GM21360 (cell line): Measurements from ENCODE around the gene DNAAF1.

Source experiments
- ATAC-seq: cut with Tn5 transposase; IDR thresholded peaks from one replicate; pipeline ENCODE4 v1.9.1; 2021; ENCODE audit warnings: mild to moderate bottlenecking, moderate library complexity; ENCODE audit not compliant: unreplicated experiment

Gene DNAAF1

GRCh38 chr16:84159007-84159406 lies 13.9 kb downstream of the DNAAF1 start:
- ATAC-seq: no peak

- no peak for ATAC-seq
Measured at GRCh38 chr16:84159800-84160199, 14.7 kb downstream of the DNAAF1 start.

DNA sequence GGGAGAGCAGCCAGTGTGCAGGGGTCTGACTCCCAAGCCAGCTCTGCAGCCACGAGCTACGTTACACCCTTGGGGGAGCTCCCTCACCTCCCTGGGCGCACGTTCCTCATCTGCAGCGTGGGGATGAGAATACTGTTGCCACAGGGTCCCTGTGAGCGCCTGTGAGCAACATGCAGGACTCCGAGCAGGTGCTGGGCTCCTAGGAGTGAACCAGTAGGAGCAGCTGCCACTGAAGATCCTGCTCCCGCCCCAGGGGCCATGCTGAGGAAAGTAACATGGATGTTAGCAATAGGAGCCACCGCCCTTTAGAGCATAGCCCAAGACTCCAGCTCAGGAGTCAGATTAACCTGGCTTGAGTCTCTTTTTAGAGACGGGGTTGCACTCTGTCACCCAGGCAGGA lies 15.9 kb downstream of the DNAAF1 start:
- ATAC-seq: no peak

DNA sequence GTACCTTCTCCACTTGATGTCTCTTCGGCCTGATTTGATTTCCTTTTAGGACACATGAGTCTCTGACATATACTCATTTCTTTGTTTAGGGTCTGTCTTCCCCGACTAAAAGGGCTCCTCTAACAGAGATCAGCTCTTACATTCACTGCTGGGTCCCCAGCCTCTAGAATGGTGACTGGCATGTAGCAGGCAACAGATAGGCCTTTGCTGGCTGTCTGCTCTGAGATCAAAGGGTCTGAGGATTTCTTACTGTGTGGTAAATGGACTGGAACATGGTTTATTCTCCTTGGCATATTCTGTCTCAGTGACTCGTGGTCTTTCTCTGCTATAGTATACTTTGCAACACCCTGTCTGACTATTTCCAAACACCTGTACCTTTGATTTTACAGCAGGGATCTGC lies 16.7 kb downstream of the DNAAF1 start:
- ATAC-seq: no peak

- no peak for ATAC-seq
Measured at GRCh38 chr16:84165746-84166145, 20.6 kb downstream of the DNAAF1 start.

- no peak for ATAC-seq
Measured at GRCh38 chr16:84166796-84167695, 21.9 kb downstream of the DNAAF1 start.

- ATAC-seq: no peak
Measured at GRCh38 chr16:84169765-84170310, 24.7 kb downstream of the DNAAF1 start.

DNA sequence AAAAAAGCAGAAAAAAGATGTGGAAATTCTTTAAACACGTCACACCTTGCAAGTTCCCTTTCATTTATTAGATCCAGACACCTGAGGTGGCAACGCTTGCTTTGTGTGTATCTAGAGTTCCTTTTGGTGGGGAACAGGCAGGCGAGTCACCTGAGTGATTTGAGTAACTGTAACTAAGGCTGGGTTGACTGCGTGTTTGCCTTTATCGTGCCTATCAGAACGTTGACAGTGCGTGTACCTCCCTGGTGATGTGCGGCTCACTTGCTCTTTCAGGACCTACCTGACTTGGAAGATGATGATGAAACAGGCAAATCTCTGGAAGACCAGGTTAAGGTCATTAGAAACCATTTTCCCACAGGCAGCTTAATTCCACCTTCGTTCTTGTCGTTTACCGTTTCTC lies 29.3 kb downstream of the DNAAF1 start:
- ATAC-seq: no peak

DNA sequence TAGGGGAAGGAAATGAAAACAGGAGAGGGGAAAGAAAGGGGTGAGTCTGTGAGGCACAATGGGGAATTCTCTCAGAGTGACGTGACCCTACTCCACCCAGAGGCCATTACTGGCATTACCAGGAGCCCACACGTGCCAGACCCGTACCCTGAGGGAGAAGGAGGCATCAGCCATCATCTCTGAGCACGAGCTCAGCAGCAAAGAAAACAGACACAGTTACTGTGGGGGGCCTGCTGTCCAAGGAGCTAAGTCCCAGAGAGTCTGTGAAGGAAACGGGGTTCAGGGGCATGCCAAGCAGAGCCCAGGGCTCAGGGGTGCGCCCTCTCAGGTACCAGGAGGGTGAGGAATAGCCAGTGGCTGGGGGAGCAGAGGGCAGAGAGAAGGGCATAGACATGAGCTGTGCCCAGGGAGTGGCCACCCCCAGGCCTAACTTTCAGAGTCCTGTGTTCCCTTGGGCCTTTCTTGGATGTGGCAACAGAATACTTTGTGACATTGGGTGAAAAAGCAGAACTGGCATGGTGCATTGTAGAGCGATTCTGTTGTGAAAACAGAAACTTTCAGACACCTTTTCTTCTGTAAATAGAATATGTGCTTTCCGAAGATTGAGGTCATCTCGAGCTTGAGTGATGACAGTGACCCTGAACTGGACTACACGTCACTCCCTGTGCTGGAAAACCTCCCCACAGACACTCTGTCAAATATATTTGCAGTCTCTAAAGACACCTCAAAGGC lies 30.4 kb downstream of the DNAAF1 start:
- ATAC-seq: peak; percentile 84

DNA sequence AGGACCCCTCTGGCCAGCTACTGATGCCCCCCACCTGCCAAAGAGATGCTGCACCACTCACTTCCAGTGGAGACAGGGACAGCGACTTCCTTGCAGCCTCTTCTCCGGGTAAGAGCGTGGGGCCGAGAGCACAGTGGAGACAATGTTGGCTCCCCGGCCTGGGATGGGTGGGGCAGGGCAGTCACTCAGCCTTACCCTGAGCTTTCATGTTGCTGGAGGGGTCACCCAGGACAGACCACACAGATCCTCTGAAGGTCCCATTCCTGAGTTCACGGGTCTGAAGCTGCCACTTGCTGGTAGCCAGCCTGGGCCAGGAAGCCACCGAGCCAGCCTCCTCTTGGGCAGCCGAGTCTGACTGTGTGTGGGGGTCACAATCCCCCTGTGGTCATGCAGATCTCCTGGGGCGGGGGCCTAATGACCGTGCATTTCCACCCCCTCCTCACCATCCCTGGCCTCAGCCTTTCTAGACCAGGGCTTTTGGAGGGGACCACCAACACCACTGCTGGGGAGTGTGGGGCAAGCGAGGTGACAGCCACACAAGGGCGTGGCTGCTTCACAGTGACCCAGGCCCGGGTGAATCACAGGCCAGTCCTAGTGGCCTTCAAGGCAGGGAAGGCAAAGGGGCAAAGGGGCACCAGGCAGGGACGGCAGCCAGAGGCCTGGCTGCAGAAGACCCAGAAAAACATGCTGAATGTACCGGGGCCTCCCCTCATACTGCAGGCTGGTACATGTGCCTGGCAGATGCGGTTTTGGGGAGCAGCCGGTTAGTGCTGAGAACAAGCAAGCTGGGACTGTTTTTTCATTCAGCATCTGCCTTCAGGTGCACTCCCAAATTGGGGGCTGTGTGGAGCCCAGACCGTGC lies 31.3 kb downstream of the DNAAF1 start:
- no peak for ATAC-seq

DNA sequence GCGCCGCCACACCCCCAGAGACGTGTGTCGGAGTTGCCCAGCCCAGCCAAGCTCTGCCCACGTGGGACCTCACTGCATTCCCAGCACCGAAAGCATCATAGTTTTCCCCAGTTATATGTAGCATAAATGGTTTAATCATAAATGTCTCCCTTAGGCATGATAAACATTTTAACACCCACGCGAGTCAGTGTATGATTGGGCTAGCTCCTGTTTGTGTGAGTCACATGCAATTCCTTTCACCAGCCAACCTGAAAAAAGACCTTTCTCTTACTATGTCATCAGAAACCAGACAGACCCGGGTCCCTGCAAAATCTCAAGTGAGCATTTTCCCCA lies 32.6 kb downstream of the DNAAF1 start:
- no peak for ATAC-seq

GRCh38 chr16:84178146-84178765 lies 33.1 kb downstream of the DNAAF1 start:
- no peak for ATAC-seq

- ATAC-seq: no peak
Measured at GRCh38 chr16:84178892-84179611, 33.9 kb downstream of the DNAAF1 start.

GRCh38 chr16:84179612-84180320 lies 34.7 kb downstream of the DNAAF1 start:
- ATAC-seq: no peak

DNA sequence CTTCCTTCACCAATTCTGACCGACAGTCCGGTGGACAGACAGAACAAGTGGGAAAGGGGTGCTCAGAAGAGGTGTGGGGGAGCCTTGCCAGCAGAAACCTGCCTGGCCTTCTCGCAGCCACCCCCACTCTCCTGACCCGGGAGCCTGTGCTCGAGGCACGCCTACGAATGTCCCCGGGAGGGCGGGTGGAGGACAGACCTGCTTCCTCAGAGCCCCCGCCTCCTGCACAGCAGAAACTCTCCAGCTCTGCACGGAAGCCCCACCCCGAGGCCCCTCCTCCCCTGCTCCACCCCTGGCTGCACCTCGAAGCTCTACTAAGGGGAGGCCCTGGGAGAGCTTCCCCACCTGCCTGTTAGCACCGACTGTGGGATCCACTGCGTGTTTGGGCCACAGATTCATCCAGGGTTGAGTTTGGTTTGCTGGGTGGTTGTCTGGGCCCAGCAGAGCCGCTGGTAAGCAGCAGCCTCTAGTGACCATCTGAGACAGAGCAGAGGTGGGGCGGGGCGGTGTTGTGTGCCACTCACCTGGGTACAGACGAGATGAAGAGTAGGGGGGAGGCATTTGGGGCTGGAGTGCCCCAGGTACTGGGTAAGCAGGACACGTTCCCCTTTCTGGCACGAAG lies 35.5 kb downstream of the DNAAF1 start:
- ATAC-seq: no peak

- no peak for ATAC-seq
Measured at GRCh38 chr16:84181144-84181915, 36.2 kb downstream of the DNAAF1 start.

- no peak for ATAC-seq
Measured at GRCh38 chr16:84182104-84182503, 37.0 kb downstream of the DNAAF1 start.
